Left lung (tissue), 10 donors: ENCODE measurements around the gene CTNND2. TPM values are rescaled to one million over a fixed set of nuclear protein-coding genes. Genes with fewer than 3 reads are reported as not detected.

Source experiments
- ATAC-seq: fragments of 200-7000 bp; cut with Tn5 transposase; one replicate; pipeline ENCODE4 v1.9.1; 2020; ENCODE audit warnings: moderate library complexity
- DNase-seq, 4 donors: peaks; one replicate each; pipeline ENCODE4 v3.0.0-alpha.2; 2013 to 2020
- H3K27ac ChIP-seq, 2 donors: fragments of 200-600 bp; sonication (generic) in 1 of 2; one replicate each; pipeline versions ENCODE4 v1.5.0 to v1.8.0; 2020 to 2021
- H3K27me3 ChIP-seq, 2 donors: fragments of 200-600 bp; sonication (generic) in 1 of 2; one replicate each; pipeline versions ENCODE4 v1.5.0 to v1.8.0; 2020 to 2021
- H3K36me3 ChIP-seq, 2 donors: fragments of 200-600 bp; sonication (generic) in 1 of 2; one replicate each; pipeline versions ENCODE4 v1.5.0 to v1.8.0; 2020 to 2021
- H3K4me1 ChIP-seq, 2 donors: fragments of 200-600 bp; one replicate each; pipeline ENCODE4 v1.8.0; 2021
- H3K4me3 ChIP-seq, 2 donors: fragments of 200-600 bp; sonication (generic) in 1 of 2; one replicate each; pipeline versions ENCODE4 v1.5.0 to v1.8.0; 2020 to 2021; ENCODE audit warnings: mild to moderate bottlenecking in 1 of 2
- H3K9me3 ChIP-seq, 2 donors: fragments of 200-600 bp; sonication (generic) in 1 of 2; one replicate each; pipeline versions ENCODE4 v1.5.0 to v1.8.0; 2020 to 2021
- intact Hi-C, 2 donors: fragments of 100-400 bp; cut with DNase I; formaldehyde crosslinking; loops; one replicate each; pipeline versions ENCODE4 v1.11.2 to v1.14.2; 2022
- polyA plus RNA-seq, 6 donors: library from polyadenylated mRNA; unstranded; fragments of 120-200 nt; gene quantifications; one replicate each; pipeline ENCODE4 v1.2.1, GENCODE V29; 2013; ENCODE audit not compliant: insufficient read length in 6 of 6
- total RNA-seq, 2 donors: library from RNA; stranded (reverse); fragmentation: NEBNext Ultra II Directional; extraction: Animal tissue kit (Norgen Biotek cat#: 25700); gene quantifications; one replicate each; pipeline ENCODE4 v1.2.1, GENCODE V29; 2021
- TF ChIP-seq, protein P1 (sequence below), 2 donors: fragments of 200-600 bp; sonication (generic) in 1 of 2; IDR thresholded peaks; one replicate each; pipeline versions ENCODE4 v1.5.0 to v1.8.0; 2021; ENCODE audit warnings: antibody characterized with exemption in 2 of 2
- donor health status: DM: no; HTN: yes; CAD: no.
- donor health status: DM: no; HTN: no; CAD: no.

Gene CTNND2
- total and polyA plus RNA-seq, 8 donors, result 1.2 to 4.2 (median 2.2) TPM; not detected in 1

- H3K27ac ChIP-seq, result no peak overlapping the region
- H3K36me3 ChIP-seq, result no peaks in the 10 kb centered on the region
- H3K4me1 ChIP-seq, result no peaks in the 10 kb centered on the region
- ATAC-seq (no peak), DNase-seq (no peak)
- no peaks in the 10 kb centered on the region for H3K9me3 ChIP-seq
- intact Hi-C loops, result no loop called here
- no peak overlapping the region for H3K4me3 ChIP-seq
- TF ChIP-seq, protein P1, sequence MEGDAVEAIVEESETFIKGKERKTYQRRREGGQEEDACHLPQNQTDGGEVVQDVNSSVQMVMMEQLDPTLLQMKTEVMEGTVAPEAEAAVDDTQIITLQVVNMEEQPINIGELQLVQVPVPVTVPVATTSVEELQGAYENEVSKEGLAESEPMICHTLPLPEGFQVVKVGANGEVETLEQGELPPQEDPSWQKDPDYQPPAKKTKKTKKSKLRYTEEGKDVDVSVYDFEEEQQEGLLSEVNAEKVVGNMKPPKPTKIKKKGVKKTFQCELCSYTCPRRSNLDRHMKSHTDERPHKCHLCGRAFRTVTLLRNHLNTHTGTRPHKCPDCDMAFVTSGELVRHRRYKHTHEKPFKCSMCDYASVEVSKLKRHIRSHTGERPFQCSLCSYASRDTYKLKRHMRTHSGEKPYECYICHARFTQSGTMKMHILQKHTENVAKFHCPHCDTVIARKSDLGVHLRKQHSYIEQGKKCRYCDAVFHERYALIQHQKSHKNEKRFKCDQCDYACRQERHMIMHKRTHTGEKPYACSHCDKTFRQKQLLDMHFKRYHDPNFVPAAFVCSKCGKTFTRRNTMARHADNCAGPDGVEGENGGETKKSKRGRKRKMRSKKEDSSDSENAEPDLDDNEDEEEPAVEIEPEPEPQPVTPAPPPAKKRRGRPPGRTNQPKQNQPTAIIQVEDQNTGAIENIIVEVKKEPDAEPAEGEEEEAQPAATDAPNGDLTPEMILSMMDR (IDR thresholded peaks at IDR 0.05), result no peak
- H3K27me3 ChIP-seq, result no peaks in the 10 kb centered on the region
Measured at GRCh38 chr5:11258001-11258400, 646.2 kb downstream of the CTNND2 start.

GRCh38 chr5:11252523-11252922 lies 651.7 kb downstream of the CTNND2 start:
- H3K4me3 ChIP-seq, result no peak overlapping the region
- intact Hi-C loops, result no loop called here
- H3K27ac ChIP-seq, result no peak overlapping the region
- DNase-seq (no peak), ATAC-seq (no peak)
- H3K9me3 ChIP-seq, result no peaks in the 10 kb centered on the region
- H3K27me3 ChIP-seq, result no peaks in the 10 kb centered on the region
- H3K4me1 ChIP-seq, result no peaks in the 10 kb centered on the region
- TF ChIP-seq, protein P1 (IDR thresholded peaks at IDR 0.05), result no peak
- no peaks in the 10 kb centered on the region for H3K36me3 ChIP-seq

DNA sequence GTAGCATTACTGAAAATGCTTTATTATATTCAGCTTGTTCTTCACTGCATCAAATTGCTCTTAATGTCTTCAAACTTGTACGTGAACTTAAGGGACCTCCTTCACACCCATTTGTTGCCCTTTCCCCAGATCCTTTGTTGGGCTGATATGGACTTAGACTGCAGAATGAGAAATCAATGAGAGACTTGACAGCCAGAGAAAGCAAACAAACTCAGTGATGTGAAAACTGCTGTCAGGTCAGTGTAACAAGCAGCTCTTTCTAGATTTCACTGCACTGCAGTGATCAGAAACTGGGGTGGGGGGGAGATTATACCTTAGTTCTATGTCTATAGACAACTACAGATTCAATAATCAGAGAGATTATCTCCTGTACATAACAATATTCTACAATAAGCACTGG lies 652.2 kb downstream of the CTNND2 start:
- TF ChIP-seq, protein P1 (IDR thresholded peaks at IDR 0.05), result no peak
- no peaks in the 10 kb centered on the region for H3K9me3 ChIP-seq
- no peak overlapping the region for H3K27ac ChIP-seq
- DNase-seq, result no peak
- H3K36me3 ChIP-seq, result no peaks in the 10 kb centered on the region
- intact Hi-C loops, result no loop called here
- no peaks in the 10 kb centered on the region for H3K27me3 ChIP-seq
- no peak for ATAC-seq
- no peak overlapping the region for H3K4me3 ChIP-seq
- no peaks in the 10 kb centered on the region for H3K4me1 ChIP-seq

DNA sequence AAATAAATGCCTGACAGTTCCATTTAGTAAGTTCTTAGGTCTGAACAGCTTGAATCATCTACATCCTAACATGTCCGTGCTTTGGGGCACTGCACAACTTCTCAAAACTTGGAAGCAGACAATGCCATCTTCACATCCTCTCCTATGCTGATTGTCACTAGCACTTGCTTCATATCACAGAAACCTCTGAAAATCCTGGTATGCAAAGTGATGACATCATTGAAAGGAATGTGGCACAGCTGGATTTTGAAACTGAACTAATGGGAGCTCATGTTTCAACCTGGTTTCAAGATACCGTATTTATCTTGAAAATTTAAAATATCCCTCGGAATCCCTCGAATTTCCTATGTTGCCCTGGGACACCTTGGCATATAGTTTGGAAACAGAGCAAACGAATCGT lies 653.0 kb downstream of the CTNND2 start:
- Histone ChIP-seq H3K27me3 (no peaks in the 10 kb centered on the region), H3K4me3 (no peak overlapping the region), H3K4me1 (no peaks in the 10 kb centered on the region), H3K36me3 (no peaks in the 10 kb centered on the region), H3K27ac (no peak overlapping the region), H3K9me3 (no peaks in the 10 kb centered on the region)
- DNase-seq (peak in 2 of 4 donors; percentile 16 to 40), ATAC-seq (peak; percentile 32)
- intact Hi-C loops, result no loop called here
- TF ChIP-seq, protein P1 (IDR thresholded peaks at IDR 0.05), result no peak

GRCh38 chr5:11248966-11249365 lies 655.3 kb downstream of the CTNND2 start:
- Histone ChIP-seq H3K4me1 (no peaks in the 10 kb centered on the region), H3K36me3 (no peaks in the 10 kb centered on the region), H3K4me3 (no peak overlapping the region), H3K27me3 (no peaks in the 10 kb centered on the region), H3K9me3 (no peaks in the 10 kb centered on the region), H3K27ac (no peak overlapping the region)
- intact Hi-C loops, result no loop called here
- TF ChIP-seq, protein P1 (IDR thresholded peaks at IDR 0.05), result no peak
- DNase-seq (no peak), ATAC-seq (no peak)
